NCI-H2196 (cell line): ENCODE measurements around the gene STAT4.

Source experiments
- DNase-seq: peaks from one replicate; lab custom pipeline; 2025; ENCODE audit not compliant: unreplicated experiment; lab: John Stamatoyannopoulos, UW

Gene STAT4

DNA sequence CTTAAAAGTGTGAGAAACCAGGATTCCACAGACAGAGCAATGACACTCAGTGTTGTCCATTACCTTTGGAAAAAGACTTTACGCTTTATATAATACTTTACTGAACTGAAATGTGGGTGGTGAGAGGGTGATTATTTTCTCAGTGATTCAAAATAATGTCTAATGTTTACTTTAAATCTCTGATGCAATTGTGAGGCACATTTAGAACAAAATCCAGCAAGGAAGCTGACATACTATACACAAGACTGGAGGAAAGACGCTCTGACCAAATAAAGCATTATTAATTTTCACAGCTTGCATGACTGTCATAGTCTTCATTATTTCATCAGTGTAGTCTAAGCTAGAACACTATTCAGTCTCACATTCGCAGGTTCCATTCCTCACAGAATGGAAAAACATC, 102.7 kb downstream of the STAT4 start:
- no peak for DNase-seq

DNA sequence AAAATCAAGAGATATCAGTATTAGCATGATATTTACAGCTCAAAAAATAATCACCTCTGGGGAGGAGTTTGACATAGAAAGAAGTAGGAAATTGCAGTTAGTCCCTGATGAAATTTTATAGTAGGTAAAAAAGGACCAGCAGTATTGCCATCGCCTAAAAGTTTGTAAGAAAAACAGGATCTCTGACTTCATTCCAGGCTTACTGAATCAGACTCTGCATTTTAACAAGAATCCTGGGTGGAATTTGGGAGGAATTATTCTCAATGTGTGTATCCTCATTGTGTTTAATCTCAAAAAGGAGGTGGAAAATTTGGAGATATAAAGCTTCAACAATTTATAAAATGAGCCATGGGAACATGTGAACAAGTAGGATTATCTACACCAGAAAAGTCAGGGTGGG, 105.7 kb downstream of the STAT4 start:
- no peak for DNase-seq

- DNase-seq = no peak
These were observed 107.4 kb downstream of the STAT4 start for GRCh38 chr2:191043438-191043837.

- DNase-seq = peak; percentile 12
These were observed 109.2 kb downstream of the STAT4 start for GRCh38 chr2:191041418-191042161.

DNA sequence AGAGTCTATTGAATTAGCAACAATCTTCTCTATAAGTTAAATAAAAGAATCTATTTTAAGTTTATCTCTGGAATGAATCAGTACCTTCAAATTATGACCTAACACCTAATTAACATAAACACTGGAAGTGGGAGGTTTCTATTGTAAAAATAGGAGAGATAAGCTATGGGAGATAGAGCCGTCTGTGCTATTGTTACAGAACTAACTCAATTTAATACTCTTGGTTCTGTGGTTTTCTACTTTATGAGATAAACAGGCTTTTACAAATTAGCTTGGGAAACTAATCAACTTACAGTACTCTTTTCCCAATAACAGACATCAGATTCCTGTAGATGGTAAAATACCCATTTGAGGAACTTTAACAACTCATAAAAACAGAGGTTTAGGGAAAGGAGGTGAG, 111.2 kb downstream of the STAT4 start:
- no peak for DNase-seq

GRCh38 chr2:191038741-191039140, 112.1 kb downstream of the STAT4 start:
- no peak for DNase-seq

DNA sequence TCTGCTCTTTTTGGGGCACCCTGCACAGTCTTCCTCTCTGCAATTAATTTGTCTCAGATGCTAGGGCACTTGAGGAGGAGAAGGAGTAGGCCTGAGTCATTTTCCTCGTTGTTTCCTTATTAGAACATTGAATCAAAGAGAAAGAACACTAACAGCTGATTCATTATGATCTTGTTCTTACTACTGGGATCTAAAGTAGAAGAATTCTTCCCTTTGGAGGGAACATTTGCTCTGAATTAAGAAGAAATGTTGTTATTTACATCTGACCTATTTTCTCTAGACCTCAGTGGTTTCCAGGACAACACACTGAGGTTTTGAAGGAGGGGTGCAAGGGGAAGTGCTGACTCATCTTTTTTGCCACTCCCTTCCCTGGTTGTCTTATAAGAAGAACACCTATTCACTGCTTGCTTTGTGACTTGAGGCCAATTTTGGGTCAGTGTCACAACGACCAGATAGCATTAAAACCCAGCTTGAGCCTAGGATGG, 112.5 kb downstream of the STAT4 start:
- DNase-seq = no peak

DNA sequence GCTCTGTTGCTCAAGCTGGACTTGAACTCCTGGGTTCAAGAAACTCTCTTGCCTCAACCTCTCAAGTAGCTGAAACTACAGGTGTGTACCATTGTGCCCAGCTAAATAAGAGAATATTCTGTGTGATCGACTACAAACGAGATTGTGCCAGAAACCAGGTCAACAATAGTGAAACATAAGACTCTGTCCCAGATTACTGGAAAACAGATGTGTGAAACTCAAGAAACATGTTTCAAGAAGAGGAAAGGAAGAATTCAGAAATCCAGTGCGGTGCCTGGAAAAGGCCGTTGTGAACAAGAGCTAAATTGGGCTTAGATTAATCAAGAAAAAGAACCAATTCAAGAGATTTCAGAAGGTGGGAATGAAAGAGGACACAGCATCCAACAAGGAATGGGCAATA, 113.4 kb downstream of the STAT4 start:
- no peak for DNase-seq

DNA sequence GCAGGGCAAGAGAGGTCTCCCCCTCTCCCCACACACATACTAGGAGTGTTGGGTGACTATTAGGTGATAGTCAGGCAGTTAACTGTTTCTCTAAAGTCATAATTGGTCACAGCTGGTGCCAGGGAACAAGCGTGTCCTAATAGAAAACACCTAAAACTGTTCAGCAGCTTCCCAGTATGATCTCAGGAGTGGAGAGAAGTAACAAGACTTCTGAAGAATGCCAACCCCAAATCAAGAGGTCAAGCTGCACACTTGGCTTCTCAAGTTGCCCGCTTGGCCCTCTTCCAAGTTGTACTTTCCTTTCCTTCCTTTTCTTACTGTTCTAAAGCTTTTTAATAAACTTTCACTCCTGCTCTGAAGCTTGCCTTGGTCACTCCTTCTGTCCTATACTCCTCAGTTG, 114.4 kb downstream of the STAT4 start:
- DNase-seq = no peak

GRCh38 chr2:191032588-191033429, 118.0 kb downstream of the STAT4 start:
- no peak for DNase-seq

GRCh38 chr2:191031256-191031655, 119.5 kb downstream of the STAT4 start:
- no peak for DNase-seq

DNA sequence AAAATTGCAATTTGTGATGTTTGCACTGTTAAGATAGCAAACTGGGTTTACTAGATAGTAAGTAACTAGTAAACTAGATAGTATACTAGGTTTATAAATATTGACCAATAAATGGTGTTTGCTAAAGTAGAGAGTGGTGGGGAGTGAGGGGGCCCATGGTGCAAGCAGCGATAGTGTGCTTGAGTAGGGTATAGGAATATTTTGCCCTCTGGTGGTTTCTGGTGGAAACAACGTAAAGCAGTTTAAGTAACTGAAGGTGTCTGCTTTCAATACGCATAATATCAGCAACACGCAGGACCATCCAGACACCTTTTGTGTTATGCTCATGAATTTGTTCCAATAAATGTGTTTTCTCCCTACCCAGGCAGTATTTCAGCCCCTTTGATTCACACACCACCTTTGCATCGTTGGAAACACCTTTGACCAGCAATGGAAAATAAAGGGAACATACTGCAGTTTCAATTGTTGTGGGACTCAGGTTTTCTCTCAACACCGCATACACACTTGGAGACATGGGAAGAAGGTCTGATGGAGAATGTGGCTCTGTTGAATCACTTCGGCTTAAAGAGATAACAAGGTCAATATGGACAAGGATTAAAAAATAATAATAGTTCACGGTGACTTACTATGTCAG, 120.2 kb downstream of the STAT4 start:
- peak; percentile 40 for DNase-seq

DNA sequence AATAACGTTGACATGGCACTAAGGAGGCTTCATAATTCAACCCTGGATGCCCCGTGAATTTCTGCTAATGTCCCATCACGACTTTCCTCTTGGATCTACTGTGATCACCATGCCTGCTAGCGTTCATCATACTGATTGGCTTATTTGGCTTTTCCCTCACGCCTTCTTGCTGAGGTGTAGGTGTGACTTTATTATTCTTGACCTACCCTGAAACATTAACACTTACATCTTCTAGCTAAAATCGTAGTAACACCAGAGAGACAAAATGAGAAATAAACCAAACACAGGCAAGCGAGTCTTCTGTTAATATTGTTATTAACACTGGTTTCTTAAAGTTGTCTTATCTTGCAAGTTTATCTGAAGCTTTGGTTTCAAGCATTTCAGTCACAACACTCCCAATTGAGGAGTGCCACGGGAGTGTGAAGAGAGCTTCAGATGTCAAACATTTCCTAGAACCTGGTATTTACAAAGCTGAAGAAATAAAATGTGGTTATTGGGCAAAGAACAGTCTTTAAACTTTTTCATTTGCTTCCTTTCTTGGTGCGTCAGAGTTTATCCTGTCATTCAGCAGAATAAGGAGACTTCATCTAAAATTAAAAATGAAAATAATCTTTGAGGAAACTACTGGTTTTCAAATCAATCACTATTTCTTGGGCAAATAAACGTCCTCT, 121.4 kb downstream of the STAT4 start:
- DNase-seq = no peak

GRCh38 chr2:191026377-191026776, 124.4 kb downstream of the STAT4 start:
- no peak for DNase-seq

- DNase-seq = no peak
These were observed 125.7 kb downstream of the STAT4 start for GRCh38 chr2:191025135-191025534.

DNA sequence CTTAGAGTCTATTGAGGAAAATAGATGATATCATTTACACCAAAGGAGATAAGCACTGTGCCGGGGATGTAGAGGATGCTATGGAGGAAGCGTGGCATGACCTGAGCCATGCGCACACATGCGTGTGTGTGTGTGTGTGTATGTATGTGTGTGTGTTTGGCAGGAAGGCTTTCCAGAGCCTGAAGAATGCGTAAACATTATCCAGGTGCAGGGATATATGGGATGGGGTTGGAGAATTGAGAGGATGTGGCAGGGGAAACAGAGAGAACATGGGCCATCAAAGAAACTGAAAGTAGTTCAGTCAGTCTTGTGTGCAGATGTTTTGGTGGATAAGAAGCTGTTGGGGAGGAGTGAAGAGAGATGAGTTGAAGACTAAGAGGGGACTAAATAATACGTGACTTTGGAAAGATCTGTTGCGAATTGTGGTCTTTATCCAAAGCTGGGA, 127.5 kb downstream of the STAT4 start:
- no peak for DNase-seq

- peak; percentile 47 for DNase-seq
These were observed 129.9 kb downstream of the STAT4 start for GRCh38 chr2:191020742-191021381.

DNA sequence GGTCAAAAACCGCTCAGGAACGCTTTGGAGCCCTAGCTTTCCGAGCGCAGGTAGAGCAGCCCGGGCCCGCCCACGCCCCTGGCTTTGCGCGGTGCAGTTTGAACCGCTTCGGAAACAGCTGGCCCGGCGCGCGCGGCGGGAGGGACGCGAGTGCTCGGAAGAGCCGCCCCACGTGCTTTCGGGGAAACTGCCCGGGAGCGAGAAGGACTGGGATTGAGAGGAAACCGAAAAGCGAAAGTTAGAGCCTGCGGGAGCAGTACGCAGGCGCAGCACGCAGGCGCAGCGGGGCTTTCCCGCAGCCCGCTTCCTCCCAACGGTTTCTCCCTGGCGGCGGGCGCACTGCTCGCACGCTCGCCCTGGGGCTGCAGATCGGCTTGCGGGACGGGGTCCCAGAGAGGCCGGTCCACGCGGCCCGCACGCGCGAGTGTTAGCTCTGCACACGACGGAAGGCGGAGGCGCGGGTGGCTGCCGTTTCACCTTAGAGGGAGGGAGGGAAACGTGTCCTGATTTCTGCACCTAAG, 130.5 kb downstream of the STAT4 start:
- peak; percentile 98 for DNase-seq

- DNase-seq = no peak
These were observed 131.4 kb downstream of the STAT4 start for GRCh38 chr2:191019376-191019775.

DNA sequence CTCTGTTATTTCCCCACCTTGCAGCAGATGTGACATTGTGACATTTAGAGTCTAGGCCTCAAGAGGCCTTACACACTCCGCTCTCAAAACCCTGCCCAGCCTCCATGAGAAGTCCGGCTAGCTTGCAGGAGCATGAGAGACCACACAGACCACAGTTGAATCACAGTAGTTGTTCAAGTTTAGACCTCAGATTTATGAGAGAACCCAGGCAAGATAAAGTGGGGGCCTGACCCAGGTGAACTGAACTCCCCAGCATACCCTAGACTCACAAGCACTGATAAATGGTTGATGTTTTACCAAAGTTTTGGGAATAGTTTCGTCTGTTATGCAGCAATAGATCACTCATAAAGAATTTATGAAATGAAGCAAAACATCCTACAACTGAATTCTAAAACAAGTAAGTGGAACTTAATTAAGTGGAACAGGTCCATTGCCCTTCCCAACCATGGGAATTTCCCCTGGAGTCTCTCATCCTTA, 132.1 kb downstream of the STAT4 start:
- no peak for DNase-seq
